HG02678 (cell line): ENCODE data around the gene PCYT1A.
A peak's percentile ranks its signal among the peaks of the same experiment; 100 is the strongest.

ENCODE experiments used
- ATAC-seq: cut with Tn5 transposase; IDR thresholded peaks from one replicate; pipeline ENCODE4 v1.9.1; 2021; ENCODE audit warnings: mild to moderate bottlenecking, moderate library complexity; ENCODE audit not compliant: unreplicated experiment

The PCYT1A gene

DNA sequence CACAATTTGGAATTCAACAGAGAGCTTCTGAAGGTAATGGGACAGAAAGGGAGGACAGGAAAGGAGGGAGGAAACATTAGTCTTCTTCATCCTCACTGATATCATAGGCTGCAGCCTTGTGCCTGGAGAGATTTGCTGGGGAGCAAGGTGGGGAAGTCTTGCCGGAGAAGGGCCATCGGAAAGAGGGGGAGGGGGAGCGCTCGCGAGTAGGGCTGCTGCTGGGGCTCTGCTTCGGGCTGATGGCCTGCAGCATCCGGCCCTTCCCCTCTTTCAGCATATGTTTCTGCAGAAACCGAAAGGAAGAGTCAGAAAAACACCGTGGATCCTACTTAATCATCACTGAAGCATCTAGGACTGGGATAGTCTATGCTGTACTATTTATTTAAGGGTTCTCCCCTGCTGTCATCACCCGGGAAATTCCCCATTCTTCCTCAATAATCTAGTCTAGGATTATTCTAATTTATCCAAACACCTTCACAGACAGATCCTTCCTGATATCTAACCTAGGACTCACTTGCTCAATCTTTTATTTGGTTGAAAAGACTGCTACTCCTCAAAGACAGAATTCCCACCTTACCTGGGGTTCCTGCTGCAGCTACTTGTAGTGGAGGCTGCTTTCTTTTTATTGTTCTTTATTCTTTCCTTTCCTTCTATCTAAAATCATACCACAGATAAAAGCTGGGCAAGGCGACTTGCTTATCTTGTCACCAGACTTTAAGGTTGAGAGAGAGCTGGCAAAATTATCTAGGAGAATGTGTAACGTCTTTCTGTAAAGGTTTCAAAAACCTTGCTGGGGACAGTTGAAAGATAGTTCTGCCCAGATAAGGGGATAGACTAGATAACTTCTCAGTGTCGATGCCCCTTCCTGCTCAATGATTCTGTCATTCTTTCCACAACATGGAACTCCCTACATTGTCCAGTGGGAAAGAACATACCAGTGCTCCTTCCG is 48.6 kb downstream of the PCYT1A start:
- ATAC-seq: no peak

DNA sequence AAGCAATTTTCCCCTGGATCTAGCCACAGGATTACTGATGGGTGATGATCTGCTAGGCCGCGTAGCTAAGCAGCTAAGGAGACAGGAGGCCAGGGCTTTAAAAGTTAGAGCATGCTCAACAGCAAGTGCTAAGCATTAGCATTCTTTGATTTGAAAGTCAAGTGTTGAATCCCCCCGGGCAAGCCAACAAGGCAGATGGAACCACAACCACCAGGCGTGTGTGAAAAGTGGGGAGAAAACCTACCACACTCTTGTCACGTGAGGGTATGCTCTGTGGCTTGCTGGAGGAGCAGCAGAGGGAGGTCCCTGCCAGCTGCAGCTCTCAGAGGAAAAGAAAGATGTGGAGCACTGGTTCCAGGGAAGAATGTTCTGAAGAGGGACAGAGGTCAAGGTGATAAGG is 50.3 kb downstream of the PCYT1A start:
- ATAC-seq: peak; percentile 51

DNA sequence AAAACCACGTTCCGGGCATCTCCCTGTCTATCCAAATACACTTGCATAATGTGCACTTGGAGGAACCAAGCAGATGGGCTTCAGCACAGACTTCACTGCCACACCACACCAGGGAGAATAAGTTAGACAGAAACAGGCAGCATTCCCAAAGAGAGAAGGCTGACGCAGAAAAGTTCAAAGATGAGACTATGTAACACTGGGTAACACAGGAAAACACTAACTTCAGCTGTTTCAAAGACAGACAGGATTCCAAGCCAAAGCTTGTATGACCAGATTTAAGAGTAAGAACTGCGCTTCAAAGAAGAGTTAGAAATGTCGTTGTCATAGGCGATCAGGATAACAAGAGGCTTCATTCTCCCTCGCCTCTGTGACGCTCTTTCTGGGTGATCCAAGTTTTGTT is 51.3 kb downstream of the PCYT1A start:
- no peak for ATAC-seq

DNA sequence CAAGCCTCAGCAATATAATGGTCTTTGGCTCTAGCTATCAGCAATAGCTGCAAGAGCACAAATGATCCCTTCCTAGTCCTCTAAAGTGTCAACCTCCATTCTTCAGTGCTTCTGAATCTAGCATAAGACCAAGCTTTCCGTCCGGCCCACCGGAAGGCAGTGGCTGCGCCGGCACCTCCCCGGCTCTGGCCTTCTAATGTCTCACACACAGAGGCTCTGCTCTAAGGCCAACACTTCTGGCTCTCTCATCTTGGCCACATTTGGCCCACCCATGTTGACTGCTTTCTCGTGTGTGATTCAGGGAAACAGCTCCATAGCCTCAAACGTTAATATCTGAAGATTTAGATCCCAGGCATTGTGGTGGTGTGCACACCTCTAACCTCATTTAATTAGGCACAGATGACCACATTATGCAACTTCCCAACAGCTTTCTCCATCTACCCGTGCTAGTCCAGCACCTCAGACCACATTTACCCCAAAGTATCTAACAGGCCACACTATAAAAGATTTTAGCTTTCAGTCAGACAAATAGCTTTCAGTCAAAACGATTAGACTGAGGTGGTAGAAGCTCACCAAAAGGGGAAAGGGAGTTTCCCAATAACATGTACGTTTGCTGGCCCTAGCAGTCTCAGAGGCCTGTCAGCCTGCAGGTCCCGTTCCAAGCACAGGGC is 51.9 kb downstream of the PCYT1A start:
- ATAC-seq: no peak

DNA sequence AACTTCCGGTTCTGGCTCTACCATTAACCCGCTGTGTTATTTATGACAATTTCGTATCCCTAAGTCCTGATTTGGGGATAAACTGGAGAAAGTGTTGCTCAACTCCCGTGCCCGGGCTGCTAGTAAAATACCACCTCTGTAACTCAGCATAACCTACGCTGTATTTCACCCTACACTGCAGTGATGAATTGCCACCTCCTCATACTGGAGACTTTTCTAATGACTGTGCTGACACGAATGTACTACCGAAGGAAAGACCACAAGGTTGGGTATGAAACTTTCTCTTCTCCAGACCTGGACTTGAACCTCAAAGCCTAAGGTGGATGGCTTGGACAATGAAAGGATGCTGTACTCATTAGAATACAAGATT is 54.7 kb downstream of the PCYT1A start:
- no peak for ATAC-seq

DNA sequence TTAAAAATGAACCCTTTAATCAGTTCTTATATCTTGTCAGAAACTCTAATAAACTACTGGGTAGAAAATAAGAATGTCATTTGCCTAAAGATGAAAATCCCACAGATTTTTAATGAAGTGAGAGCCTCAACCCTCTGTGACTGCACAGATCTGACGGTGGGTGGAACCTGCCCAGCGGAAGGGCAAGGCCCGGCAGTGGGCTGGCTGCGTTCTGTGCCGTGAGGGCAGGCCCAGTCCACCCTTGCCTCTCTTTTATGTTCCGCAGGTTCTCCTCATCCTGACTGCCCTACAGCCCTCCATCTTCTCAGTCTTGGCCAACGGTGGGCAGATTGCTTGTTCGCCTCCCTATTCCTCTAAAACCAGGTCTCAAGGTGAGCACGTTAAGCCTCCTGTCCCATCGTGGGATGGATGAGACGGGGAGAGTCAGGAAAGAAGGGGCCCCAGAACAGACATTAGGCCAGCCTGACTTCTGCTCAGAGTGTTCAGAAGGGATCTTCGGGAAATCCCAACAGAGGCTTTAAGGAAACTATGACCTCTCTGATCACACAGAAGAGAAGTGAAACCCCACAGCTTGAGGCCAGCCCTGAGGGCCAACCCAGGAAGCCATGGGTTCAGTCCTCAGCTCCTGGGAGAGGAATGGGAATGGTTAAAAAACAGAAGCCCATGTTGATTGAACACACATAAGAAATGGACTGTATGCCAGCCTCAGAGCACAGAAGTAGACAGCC is 55.2 kb downstream of the PCYT1A start:
- ATAC-seq: peak; percentile 53

DNA sequence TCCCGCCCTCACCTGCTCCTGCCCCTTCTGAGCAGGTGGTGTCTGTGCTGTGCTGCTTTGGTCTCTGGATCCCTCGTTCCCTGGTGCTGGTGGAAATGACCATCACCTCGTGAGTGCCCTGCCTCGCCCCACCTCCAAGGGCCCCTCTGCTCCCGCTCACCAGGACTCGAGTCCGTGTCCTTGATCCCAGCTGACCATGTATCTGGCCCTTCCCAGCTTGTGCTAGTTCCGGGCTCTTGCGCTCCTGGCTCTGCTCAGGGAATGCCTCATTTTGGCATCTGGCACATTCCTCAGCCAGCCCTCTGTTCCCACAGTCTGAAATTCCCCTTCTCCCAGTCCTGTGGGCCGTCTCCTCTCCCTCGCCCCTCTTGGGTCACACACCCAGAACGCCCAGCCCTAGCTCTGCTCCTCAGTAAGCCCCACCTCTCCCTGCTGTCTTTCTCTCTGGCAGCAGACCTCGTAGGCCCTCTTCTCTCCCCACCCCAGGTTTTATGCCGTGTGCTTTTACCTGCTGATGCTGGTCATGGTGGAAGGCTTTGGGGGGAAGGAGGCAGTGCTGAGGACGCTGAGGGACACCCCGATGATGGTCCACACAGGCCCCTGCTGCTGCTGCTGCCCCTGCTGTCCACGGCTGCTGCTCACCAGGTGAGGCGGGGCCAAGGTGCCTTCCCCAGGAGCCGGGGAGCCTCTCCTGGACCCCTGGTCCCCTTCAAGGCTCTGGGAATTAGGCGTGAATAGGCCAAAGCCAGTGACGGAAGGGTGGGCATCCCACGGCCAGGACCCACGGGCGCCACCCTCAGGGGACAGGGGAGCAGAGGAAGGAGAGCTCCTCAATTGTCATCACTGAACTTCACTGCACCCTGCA is 59.7 kb downstream of the PCYT1A start:
- ATAC-seq: no peak

DNA sequence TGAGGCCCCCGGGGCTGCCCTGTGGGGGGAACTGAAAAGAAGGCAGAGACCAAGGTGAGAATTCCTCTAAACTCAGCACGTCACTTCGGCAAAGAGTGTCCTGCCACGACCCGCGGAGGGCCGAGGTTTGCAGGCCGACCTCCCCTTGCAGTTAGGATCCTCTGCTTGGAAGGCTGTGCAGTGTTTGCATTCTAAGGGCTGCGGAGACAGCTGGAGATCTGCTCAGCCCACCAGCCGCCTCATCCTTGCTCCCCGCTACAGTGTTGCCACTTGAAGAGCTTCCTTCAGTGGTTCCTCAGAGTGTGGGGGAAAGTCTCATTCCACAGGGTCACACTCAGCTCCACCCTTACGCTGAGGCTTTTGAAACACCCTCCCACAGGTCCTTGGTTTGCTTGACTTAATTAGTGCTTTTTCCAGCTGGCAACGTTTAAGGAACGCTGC is 60.4 kb downstream of the PCYT1A start:
- no peak for ATAC-seq

DNA sequence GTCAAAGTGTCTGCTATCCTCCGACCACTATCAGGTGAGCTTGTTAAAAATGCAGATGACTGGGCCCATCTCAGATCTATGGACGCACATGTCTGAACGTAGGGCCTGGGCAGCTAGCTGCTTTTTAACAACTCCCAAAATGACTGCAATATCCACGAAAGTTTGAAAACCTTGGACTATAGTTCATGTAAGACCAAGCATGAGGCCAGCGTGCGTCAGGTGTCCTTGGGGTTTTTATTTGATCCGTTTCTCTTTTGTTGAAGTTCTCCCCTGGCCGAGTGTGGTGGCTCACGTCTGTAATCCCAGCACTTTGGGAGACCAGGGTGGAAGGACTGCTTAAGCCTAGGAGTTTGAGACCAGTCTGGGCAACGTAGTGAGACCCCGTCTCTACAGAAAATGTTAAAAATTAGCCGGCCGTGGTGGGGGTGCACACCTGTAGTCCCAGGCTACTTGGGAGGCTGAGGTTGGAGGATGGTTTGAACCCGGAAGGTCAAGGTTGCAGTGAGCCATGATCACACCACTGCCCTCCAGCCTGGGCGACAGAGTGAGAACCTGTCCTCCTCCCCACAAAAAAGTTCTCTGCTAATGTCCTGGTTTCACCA is 61.7 kb downstream of the PCYT1A start:
- ATAC-seq: no peak

DNA sequence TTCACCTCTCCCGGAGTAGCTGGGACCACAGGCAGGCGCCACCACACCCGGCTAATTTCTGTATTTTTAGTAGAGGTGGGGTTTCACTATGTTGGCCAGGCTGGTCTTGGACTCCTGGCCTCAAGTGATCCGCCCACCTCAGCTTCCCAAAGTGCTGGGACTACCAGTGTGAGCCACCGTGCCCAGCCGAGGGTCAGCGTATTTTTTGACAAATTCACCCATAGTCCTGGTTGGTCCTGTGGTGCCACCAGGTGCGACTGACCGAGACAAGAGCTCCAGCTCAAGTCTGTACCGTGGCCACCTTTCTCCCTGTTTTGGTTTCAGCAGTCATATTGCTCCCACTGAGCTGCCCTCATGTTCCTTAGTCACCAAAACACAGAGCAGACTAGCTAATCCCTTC is 62.4 kb downstream of the PCYT1A start:
- no peak for ATAC-seq

DNA sequence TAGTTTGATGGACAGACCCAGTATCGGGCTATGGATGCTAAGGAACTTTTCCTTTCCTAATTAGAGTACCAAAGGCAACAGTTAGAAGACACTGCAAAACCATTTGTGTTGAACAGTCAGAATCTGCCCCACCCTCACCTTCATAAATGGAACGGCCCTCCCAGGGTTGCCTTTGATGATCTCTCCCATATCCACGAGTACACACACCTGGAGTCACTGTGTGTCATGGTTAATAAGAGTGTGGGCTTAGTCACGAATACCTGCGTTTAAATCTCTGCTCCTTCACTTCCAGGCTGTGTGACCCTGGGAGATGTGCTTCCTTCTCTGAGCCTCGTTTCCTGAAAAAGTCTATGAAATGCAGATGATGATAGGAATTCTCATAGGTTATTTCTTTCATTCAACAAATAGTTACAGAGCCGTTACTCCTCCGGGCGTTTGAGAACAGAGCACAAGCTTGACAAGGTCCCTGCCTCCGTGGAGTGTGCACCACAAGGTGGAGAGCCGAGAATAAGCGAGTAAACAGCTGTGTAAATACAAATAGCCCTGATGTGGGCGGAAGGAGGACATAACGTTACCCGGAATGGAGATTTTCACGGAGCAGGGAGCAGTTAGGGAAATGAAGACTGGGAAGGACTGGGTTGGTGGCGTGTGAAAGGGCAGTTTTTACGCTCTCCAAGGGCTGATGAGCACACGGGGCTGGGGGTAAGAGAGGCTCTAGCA is 64.5 kb downstream of the PCYT1A start:
- ATAC-seq: no peak

DNA sequence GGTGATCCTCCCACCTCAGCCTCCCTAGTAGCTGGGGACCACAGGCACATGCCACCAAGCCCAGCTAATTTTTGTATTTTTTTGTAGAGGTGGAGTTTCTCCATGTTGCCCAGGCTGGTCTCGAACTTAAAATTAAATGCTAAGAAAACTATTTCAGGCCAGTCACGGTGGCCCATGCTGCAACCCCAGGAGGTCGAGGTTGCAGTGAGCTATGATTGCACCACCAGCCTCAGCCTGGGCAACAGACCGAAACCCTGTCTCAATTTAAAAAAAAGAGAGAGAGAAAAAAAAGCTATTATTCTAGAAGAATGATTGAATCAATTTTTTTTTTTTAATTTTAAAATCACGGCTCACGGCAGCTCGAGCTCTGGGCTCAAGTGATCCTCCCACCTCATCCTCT is 66.5 kb downstream of the PCYT1A start:
- no peak for ATAC-seq

DNA sequence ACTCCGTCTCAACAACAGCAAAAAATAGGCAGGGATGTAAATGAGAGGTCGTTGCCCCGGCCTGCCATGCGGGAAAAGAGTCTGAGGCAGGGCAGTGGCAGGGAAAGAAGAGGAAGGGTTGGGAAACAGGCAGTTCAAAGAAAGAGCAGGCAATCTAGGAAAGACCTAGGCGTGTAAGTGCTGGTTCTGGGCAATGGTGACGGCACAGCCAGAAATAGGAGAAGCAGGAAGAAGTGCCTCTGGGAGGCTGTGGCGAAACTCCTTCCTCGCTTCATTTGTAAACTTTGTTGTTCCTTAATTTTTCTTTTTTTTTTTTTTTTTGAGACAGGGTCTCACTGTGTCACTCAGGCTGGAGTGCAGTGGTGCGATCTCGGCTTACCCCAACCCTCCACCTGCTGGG is 66.9 kb downstream of the PCYT1A start:
- ATAC-seq: no peak

DNA sequence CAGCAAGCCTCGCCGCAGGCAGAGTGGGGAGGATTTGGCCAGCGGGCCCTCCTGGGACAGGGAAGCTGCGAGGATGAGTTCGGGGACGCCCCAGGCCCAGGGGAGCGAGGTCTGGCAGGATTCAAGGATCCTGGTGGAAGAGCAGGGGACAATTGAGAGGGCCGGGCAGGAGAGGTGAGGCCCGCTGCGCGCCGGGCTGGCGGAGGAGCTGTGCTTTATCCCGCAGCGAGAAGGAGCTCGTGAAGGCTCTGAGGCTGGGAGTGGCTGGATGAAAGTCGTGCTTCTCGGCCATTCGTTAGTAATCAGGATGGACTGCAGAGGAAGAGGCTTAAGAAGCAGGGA is 67.6 kb downstream of the PCYT1A start:
- ATAC-seq: no peak

DNA sequence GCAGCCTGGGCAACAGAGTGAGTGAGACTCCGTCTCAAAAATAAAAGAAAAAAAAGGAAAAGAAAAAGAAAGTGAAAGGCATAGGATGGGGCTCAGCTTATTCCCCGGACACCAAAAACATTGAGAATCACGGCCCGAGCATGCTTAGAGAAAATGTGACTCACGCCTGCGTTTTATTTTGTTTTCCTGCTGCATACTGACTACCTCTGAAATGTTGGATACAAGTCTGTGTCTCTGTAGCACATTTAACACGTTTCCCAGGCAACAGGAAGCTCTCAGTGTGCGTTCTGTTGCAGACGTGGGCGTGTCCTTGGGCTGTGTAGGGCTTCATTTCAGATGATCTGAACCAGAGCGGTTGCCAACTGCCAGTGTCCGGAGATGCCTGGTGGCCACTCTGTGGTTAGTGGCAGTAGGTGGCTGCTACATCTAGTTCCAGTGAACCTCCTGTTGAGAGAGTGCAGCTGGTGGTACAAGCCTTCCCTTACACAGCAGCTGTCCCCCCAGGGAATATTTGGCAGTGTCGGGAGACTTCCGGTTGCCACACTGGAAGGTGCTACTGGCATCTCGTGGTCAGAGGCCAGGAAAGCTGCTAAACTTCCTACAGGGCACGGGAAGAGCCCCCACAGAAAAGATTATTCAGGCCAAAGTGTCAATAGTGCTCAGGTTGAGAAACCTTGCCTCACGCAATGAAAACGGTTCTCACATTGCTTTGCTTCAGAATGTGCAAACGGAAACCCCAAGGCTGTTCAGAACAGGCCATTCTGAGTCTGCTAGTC is 68.1 kb downstream of the PCYT1A start:
- peak; percentile 67 for ATAC-seq

DNA sequence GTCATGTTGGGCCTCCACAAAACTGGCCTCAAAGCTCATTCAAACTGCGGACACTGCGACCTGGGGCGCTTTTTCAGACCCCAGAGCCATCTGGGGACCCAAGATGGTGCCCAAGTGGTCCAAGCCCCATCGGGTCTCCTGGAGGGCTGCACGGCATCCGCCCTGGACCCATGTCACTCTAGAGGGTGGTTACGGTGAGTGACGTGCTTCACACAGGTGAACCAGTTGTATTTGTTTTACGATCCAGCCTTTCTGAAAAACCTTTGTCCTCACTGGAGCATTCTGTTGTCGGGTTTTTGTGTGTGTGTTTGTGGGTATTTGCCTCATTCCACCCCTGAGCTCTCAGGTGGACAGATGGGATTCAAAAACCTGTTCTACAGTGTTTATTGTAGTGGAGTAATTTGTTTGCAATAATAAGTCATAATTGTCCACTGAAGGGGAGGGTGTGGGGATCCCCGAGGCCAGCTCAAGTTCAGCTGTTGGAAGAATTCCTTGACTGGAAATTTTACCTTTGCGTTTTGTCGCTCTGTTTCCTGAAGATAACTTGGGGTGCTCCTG is 69.3 kb downstream of the PCYT1A start:
- ATAC-seq: no peak

DNA sequence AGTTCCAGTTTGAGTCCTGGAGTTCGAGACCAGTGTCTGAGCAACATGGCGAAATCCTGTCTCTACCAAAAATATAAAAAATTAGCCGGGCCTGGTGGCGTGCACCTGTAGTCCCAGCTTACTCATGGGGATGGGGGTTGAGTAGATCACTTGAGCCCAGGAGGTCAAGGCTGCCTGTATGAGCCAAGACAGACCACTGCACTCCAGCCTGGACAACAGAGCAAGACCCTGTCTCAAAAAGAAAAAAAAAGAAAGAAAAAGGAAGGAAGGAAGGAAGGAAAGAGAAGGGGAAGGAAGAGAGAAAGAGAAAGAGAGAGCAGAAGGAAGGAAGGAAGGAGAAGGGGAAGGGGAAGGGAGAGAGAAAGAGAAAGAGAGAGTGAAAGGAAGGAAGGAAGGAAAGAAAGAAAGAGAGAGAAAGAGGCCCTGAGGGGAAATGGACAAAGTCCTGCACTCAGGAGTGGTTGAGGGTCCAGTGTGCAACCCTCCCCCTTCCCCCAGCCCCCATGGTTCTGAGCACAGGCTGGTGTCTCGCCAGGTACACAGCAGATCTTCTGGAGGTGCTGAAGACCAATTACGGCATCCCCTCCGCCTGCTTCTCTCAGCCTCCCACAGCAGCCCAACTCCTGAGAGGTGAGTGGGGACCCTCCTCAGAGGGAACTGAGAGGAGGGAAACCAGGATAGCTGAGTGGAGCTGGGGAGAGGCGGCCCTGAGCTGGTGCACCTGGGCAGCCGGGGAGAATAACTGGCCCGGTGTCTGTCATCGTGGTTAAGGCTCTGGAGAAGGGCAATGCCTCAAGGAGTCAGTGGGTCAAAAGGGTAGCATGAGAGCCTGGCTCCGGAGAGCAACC is 70.0 kb downstream of the PCYT1A start:
- no peak for ATAC-seq
